ENCODE data around the gene ARPP21. TPM values are rescaled to one million over a fixed set of nuclear protein-coding genes. Genes with fewer than 3 reads are reported as not detected.

Gene ARPP21
- total RNA-seq, 2 donors from 2014 or later = not detected

GRCh38 chr3:35678643-35679161, 39.4 kb downstream of the ARPP21 start:
- no peak overlapping the region for H3K4me3 ChIP-seq
- H3K27me3 ChIP-seq = no peaks in the 10 kb centered on the region
- no peaks in the 10 kb centered on the region for H3K36me3 ChIP-seq
- H3K9me3 ChIP-seq = no peaks in the 10 kb centered on the region
- H3K4me1 ChIP-seq = no peaks in the 10 kb centered on the region
- no peak for TF ChIP-seq CTCF (IDR thresholded peaks at IDR 0.05)
- DNase-seq (ENCODE audit: low spot score) = no peak
- no peak overlapping the region for H3K27ac ChIP-seq

GRCh38 chr3:35679409-35680080, 40.2 kb downstream of the ARPP21 start:
- Histone ChIP-seq H3K9me3 (no peaks in the 10 kb centered on the region), H3K27me3 (no peaks in the 10 kb centered on the region), H3K4me1 (no peaks in the 10 kb centered on the region), H3K4me3 (no peak overlapping the region), H3K27ac (no peak overlapping the region), H3K36me3 (no peaks in the 10 kb centered on the region)
- no peak for DNase-seq (ENCODE audit: low spot score)
- no peak for TF ChIP-seq CTCF (IDR thresholded peaks at IDR 0.05)

GRCh38 chr3:35680866-35681650, 41.7 kb downstream of the ARPP21 start:
- no peaks in the 10 kb centered on the region for H3K4me1 ChIP-seq
- H3K4me3 ChIP-seq = no peak overlapping the region
- H3K36me3 ChIP-seq = no peaks in the 10 kb centered on the region
- no peaks in the 10 kb centered on the region for H3K9me3 ChIP-seq
- H3K27me3 ChIP-seq = no peaks in the 10 kb centered on the region
- no peak for TF ChIP-seq CTCF (IDR thresholded peaks at IDR 0.05)
- no peak overlapping the region for H3K27ac ChIP-seq
- no peak for DNase-seq (ENCODE audit: low spot score)

GRCh38 chr3:35685153-35685552, 45.8 kb downstream of the ARPP21 start:
- no peaks in the 10 kb centered on the region for H3K36me3 ChIP-seq

DNA sequence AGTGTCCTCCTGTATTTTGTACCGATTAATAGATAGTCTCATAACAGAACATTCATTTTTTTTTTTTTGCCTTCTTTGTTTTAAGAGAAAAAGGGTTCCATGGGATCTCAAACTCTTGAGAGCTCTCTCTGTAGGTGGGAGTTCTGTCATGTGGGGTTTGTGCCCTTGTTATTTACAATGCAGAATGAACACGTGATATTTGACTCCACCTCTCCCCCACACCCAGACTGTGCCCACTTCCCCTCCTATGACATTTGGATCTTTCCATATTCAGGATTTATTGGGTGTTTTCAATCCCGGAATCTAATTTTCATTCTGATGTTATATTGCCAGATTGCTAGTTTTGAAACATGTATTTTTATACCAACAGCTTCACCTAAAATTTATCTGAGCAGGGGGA, 49.5 kb downstream of the ARPP21 start:
- Histone ChIP-seq H3K4me1 (no peaks in the 10 kb centered on the region), H3K4me3 (no peak overlapping the region), H3K27me3 (no peaks in the 10 kb centered on the region), H3K9me3 (no peaks in the 10 kb centered on the region), H3K36me3 (no peaks in the 10 kb centered on the region), H3K27ac (no peak overlapping the region)
- TF ChIP-seq CTCF (IDR thresholded peaks at IDR 0.05) = no peak
- DNase-seq (ENCODE audit: low spot score) = no peak

More at GRCh38 chr3:35685153-35685552, 45.8 kb downstream of the ARPP21 start:
- TF ChIP-seq CTCF (IDR thresholded peaks at IDR 0.05) = no peak
- Histone ChIP-seq H3K4me3 (no peak overlapping the region), H3K4me1 (no peaks in the 10 kb centered on the region), H3K9me3 (no peaks in the 10 kb centered on the region), H3K27me3 (no peaks in the 10 kb centered on the region), H3K27ac (no peak overlapping the region)
- no peak for DNase-seq (ENCODE audit: low spot score)

All from right atrium auricular region (tissue), 2 donors.